Erythroblast (primary cell): ENCODE results near the gene MIF.

Source experiments
- GATA1 ChIP-seq: IDR thresholded peaks from 2 replicates; pipeline ENCODE4 v1.6.1; 2011; ENCODE audit warnings: low read depth, mild to moderate bottlenecking, control low read depth, low read length, moderate library complexity
- POLR2A ChIP-seq: IDR thresholded peaks from 2 replicates; pipeline ENCODE4 v1.6.1; 2011; ENCODE audit warnings: mild to moderate bottlenecking, low read length

DNA sequence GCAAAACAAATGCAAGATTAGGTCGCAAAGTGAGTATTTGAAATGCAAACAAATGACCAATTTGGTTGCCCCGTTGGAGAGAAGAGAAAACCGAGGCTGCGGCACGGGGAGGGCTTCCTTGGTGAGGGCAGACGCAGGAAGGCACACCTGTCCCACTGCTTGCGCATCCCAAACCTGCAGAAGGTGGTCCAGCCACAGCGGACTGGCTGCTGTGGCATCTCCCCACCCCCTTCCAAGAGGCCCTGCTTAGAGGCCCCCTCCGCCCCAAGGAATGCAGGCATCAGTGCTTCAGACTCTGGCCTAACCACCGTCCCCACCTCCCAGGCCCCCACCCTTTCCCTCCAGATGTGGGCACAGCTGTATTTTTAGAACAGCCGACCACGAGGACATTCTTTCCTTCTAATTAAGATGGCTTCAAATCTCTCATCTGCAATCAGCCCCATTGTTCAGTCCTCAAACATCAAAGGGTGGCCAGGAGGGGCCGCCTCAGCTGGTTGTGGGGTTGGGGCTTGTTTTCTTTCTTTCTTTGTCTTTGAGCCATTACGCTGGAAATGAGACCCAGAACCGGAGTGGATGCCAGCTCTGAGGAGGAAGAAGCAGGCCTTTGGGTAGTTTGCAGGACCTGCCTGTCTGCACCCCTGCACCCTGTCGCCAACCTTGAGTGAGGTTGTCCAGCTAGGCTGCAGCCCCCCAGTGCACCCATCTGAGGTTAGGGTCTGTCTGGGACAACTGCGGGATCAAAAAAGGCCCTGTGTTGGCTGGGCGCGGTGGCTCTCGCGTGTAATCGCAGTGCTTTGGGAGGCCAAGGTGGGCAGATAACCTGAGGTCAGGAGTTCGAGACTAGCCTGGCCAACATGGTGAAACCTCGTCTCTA is 46.0 kb upstream of the MIF start:
- no peak for TF ChIP-seq POLR2A
- no peak for TF ChIP-seq GATA1
